RWPE1 (cell line): ENCODE data around the gene PSD4.
A peak's percentile ranks its signal among the peaks of the same experiment; 100 is the strongest.

Experiments
- CTCF ChIA-PET: fragments of 350-600 bp; sonication (Branson Sonifier 250); formaldehyde crosslinking; extraction: SDS; loops from one replicate; lab custom pipeline; 2021; lab: Yijun Ruan, JAX
- POLR2A ChIA-PET: fragments of 400-600 bp; formaldehyde crosslinking; extraction: SDS; loops from one replicate; lab custom pipeline; 2020; ENCODE audit warnings: antibody characterized with exemption; ENCODE audit not compliant: low non-redundant PET; lab: Yijun Ruan, JAX
- DNase-seq: peaks from one replicate; pipeline ENCODE4 v3.0.0; 2012; ENCODE audit warnings: low spot score
- H3K27ac ChIP-seq: fragments of 450-650 bp; 2 replicates; pipeline ENCODE4 v1.5.1; 2017
- TF ChIP-seq, protein P1 (sequence below): fragments of 450-650 bp; conservative IDR thresholded peaks from 2 replicates; pipeline ENCODE4 v1.5.1; 2017; ENCODE audit warnings: low read depth, mild to moderate bottlenecking

PSD4 gene

DNA sequence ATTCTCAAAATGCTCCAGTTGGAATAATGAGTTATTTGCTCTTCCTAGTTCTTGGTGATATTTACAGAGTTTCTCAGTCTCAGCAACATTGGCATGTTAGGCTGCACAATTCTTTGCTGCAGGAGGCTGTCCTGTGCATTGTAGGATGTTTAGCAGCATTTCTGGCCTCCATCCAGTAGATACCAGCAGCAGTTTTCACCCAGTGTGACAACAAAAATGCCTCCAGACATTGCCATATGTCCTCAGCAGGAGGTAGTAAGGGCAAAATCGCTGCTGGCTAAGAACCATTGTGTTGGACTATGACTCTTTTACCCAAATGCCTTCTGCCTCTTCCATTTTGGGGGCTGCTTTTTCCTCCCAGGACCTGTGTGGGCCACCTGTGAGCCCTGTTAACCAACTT lies 54.6 kb downstream of the PSD4 start:
- ChIA-PET CTCF (no interaction called here), POLR2A (no interaction called here)
- TF ChIP-seq, protein P1, sequence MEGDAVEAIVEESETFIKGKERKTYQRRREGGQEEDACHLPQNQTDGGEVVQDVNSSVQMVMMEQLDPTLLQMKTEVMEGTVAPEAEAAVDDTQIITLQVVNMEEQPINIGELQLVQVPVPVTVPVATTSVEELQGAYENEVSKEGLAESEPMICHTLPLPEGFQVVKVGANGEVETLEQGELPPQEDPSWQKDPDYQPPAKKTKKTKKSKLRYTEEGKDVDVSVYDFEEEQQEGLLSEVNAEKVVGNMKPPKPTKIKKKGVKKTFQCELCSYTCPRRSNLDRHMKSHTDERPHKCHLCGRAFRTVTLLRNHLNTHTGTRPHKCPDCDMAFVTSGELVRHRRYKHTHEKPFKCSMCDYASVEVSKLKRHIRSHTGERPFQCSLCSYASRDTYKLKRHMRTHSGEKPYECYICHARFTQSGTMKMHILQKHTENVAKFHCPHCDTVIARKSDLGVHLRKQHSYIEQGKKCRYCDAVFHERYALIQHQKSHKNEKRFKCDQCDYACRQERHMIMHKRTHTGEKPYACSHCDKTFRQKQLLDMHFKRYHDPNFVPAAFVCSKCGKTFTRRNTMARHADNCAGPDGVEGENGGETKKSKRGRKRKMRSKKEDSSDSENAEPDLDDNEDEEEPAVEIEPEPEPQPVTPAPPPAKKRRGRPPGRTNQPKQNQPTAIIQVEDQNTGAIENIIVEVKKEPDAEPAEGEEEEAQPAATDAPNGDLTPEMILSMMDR = no peak

DNA sequence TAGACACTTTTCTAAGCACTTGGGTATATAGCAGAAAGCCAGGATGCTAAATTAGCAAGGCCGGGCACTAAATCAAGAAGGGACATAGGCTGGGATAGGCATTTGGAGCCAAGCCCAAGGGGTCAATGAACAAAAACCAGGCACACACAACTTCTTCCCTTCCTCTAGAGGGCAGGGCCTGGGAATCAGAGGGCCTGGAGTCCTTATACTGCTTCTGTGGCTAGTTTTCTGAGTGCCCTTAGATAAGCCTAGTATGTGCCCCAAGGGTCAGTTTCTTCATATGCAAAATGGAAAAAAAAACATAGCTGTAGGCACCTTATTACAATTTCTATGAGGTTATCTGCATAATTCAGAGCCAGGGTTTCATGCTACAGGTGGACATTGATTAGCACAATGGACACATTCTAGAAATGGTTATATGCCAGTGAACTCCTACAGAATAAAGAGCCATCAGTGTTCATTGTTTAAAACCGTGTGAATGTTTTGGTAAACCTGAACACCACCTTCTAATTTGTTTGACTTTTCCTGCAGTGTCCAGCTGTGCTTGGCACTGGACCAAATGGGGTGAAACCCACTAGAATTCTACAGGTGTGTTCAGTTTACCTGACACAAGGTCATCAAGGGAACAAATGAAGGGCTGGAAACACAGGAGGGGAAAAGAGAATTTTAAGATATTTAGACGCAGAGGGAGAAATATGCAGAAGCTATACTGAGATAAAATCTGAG lies 55.4 kb downstream of the PSD4 start:
- no peak overlapping the region for H3K27ac ChIP-seq
- TF ChIP-seq, protein P1 = no peak
- CTCF ChIA-PET = interaction anchor here (1.0 kb wide), 1 partner anchor 30 kb away, joined by 3 read pairs; no protein-coding TSS in a partner anchor
- POLR2A ChIA-PET = no interaction called here
- DNase-seq = no peak

More for the DNA sequence above, 54.6 kb downstream of the PSD4 start:
- no peak for DNase-seq
- H3K27ac ChIP-seq = no peak overlapping the region

DNA sequence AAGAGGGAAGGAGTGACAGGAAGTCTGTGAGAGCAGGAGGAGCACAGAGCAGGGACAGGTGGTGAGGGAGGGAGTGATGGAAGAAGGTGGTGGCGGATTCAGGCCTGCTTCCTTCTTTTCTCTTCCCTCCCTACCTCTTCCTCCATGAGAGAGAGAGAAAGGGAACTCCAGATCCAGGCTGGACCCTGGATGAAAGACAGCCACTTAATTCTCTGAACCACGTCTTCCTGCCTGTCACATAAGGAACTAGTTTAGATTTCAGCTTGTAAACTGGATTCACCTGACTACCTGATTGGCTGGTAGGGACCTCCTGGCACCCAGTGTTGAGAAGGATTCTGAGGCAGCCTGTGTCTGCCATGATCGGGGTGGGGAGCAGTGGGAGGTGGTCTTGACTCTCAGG lies 56.0 kb downstream of the PSD4 start:
- no peak for DNase-seq
- CTCF ChIA-PET = interaction anchor here (1.0 kb wide), 1 partner anchor 30 kb away, joined by 3 read pairs; no protein-coding TSS in a partner anchor
- POLR2A ChIA-PET = no interaction called here
- H3K27ac ChIP-seq = no peak overlapping the region
- TF ChIP-seq, protein P1 = no peak

DNA sequence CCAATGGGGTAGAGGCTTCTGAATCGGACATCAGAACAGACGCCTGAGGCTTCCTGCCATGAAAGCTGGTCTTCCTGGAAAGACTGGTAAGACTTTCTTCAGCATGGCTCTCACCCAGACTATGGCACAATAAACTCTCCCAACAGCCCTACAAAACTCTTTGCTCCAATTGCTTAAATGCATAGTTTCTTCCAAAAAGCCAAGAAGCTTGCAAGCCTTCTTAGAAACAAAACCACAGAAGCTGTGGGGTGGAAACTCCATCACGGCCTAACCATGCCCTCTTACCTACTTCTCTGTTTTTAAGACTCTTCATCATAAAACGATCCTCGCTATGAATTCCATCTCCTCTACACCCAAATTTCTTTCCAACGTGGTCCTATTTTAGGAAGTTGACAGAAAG lies 56.8 kb downstream of the PSD4 start:
- H3K27ac ChIP-seq = no peak overlapping the region
- CTCF ChIA-PET = interaction anchor here (1.0 kb wide), 2 partner anchors 9 to 18 kb away, joined by 3 read pairs; no protein-coding TSS in a partner anchor
- POLR2A ChIA-PET = no interaction called here
- no peak for DNase-seq
- TF ChIP-seq, protein P1 = no peak

DNA sequence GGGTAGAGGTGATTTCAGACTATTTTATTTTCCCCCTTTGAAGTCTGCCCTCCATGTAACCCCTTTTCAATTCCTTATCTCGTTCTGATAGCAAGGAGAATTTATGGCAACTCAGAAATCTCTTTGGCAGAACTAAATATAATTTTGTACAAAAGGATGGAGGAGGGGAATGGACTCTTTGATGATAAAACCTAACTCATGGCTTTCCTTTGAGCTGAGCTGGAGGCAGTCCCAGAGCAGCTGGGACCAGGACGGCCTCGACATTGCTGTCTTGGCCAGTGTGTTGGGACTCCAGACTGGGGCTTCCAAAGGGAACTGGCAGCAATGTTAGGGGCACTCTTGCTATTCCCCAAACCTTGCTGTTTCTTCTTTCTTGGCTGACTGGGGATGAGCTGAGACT lies 57.3 kb downstream of the PSD4 start:
- ChIA-PET CTCF (interaction anchor here (1.0 to 1.5 kb wide), 4 partner anchors 9 to 32 kb away, joined by 3 to 5 read pairs (median 4); no protein-coding TSS in a partner anchor), POLR2A (no interaction called here)
- TF ChIP-seq, protein P1 = no peak
- DNase-seq = no peak
- no peak overlapping the region for H3K27ac ChIP-seq

DNA sequence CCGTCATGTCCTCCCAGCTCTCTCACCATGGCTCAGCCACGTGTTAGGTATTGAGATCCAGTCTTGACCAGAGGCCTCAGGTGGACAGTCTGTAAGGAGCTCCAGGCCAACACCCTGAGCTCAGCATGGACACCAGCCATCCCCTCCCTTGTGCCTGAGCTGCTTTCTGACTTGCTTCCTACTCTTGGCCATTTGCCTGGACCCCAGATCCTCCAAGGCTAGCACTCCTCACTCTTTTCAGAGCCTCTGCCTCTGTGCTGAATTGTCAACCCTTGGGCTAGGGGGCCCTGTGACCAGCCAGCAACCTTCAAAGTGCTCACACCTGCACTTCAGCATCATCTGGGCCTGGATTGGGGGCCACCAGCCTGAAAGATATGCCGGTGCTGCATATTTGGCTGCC lies 58.4 kb downstream of the PSD4 start:
- H3K27ac ChIP-seq = peak overlapping the region; percentile 4; the same call in 1 of the 2 replicates
- TF ChIP-seq, protein P1 = no peak
- ChIA-PET CTCF (interaction anchor here (1.2 to 1.5 kb wide), 2 partner anchors 8 to 33 kb away, joined by 5 read pairs; no protein-coding TSS in a partner anchor), POLR2A (no interaction called here)
- no peak for DNase-seq
